C4-2B (cell line): ENCODE results near the gene TPRG1L.

Experiments
- H3K27ac ChIP-seq: fragments of 450-650 bp; 2 replicates; pipeline ENCODE4 v1.5.1; 2017
- ZFX ChIP-seq: fragments of 450-650 bp; IDR thresholded peaks from 2 replicates; pipeline ENCODE4 v1.6.1; 2017
- TF ChIP-seq, protein P1 (sequence below): fragments of 450-650 bp; conservative IDR thresholded peaks from 2 replicates; pipeline ENCODE4 v1.5.1; 2017; ENCODE audit warnings: mild to moderate bottlenecking

TPRG1L gene

GRCh38 chr1:3651930-3652547 is 27.2 kb downstream of the TPRG1L start, which contains the start of gene TP73:
TSS of gene TP73 (plus strand) at chr1:3652516. CDS start at chr1:3682366, 29,850 bp downstream.
- TF ChIP-seq ZFX = no peak
- TF ChIP-seq, protein P1, sequence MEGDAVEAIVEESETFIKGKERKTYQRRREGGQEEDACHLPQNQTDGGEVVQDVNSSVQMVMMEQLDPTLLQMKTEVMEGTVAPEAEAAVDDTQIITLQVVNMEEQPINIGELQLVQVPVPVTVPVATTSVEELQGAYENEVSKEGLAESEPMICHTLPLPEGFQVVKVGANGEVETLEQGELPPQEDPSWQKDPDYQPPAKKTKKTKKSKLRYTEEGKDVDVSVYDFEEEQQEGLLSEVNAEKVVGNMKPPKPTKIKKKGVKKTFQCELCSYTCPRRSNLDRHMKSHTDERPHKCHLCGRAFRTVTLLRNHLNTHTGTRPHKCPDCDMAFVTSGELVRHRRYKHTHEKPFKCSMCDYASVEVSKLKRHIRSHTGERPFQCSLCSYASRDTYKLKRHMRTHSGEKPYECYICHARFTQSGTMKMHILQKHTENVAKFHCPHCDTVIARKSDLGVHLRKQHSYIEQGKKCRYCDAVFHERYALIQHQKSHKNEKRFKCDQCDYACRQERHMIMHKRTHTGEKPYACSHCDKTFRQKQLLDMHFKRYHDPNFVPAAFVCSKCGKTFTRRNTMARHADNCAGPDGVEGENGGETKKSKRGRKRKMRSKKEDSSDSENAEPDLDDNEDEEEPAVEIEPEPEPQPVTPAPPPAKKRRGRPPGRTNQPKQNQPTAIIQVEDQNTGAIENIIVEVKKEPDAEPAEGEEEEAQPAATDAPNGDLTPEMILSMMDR = no peak
- H3K27ac ChIP-seq = no peak within 1 kb of the TSS; the same call in 1 of the 2 replicates

GRCh38 chr1:3652548-3653285 is 27.9 kb downstream of the TPRG1L start:
- TF ChIP-seq ZFX = no peak
- TF ChIP-seq, protein P1 = no peak
- no peak overlapping the region; the same call in 1 of the 2 replicates for H3K27ac ChIP-seq

- no peak overlapping the region for H3K27ac ChIP-seq
- no peak for TF ChIP-seq ZFX
- TF ChIP-seq, protein P1 = no peak
These were observed 28.4 kb downstream of the TPRG1L start for GRCh38 chr1:3653286-3653618.

DNA sequence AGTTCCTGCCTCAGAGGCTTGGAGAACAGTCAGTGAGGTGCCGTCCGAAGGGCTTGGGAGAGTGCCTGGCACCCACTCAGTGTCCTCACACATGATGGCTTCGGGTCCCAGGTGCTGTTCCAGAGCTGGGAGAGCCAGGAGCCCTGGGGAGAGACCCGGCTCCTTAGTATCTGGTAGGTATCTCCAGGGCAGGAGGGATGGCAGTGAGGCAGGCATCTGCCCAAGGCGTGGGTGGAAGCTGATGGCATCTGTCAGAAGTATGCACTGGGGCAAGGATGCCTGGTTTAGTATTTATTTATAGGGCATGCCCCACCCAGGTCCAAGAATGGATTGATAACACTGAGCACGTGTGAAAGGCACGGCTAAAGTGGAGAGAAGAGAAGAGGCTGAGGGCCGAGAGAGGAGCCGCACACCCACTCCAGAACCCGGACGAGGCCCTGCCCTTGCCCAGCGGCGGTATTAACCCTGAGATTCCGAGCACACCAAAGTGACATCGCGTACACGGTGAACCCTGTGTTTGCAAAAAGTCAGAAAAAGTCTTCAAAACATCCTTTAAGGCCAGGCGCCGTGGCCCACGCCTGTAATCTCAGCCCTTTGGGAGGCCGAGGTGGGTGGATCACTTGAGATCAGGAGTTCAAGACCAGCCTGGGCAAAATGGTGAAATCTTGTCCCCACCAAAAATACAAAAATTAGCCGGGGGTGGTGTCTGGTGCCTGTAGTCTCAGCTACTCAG is 29.9 kb downstream of the TPRG1L start:
- TF ChIP-seq ZFX = no peak
- TF ChIP-seq, protein P1 = no peak

GRCh38 chr1:3656450-3657095 is 31.8 kb downstream of the TPRG1L start:
- TF ChIP-seq ZFX = no peak
- TF ChIP-seq, protein P1 = no peak
- no peak overlapping the region for H3K27ac ChIP-seq

More for the DNA sequence above, 29.9 kb downstream of the TPRG1L start:
- H3K27ac ChIP-seq = no peak overlapping the region

GRCh38 chr1:3657096-3657475 is 32.3 kb downstream of the TPRG1L start:
- no peak overlapping the region for H3K27ac ChIP-seq
- TF ChIP-seq, protein P1 = no peak
- TF ChIP-seq ZFX = no peak
